GM18505 (cell line): ENCODE data around the gene FSCB.

Experiments used
- ATAC-seq: cut with Tn5 transposase; IDR thresholded peaks from one replicate; pipeline ENCODE4 v1.9.1; 2021; ENCODE audit not compliant: unreplicated experiment
- POLR2A ChIP-seq: IDR thresholded peaks from 4 replicates; pipeline ENCODE4 v1.6.1; 2011; ENCODE audit warnings: borderline replicate concordance; ENCODE audit not compliant: insufficient read depth, insufficient read length; ENCODE audit errors: extremely low read depth

Gene FSCB

DNA sequence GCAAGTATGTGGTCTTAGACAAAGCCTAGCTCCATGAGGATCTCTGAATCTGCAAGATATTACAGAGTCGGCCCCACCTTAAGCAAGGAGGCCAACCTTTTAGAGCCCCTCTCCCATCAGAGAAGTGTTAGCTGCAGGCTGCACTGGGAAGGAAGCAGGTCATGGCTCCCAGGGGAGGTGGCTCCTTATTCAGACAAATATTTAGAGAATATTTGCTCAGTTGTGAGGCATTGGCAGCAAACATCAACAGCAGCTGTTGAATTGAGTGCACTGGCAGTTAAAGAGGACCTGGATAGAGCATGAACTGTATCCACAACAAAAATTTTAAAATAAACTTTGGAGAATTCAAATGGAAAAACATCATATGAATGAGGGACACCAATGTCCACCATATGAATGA is 44.7 kb downstream of the FSCB start:
- no peak for ATAC-seq
- no peak for TF ChIP-seq POLR2A

- ATAC-seq = no peak
- no peak for TF ChIP-seq POLR2A
Observed at GRCh38 chr14:44461811-44462210, 45.3 kb downstream of the FSCB start.
